GM23248 (cell line): ENCODE data around the gene GPX8.

Experiments used
- EZH2 ChIP-seq: fragments of 200-600 bp; sonication (generic); IDR thresholded peaks from 2 replicates; pipeline ENCODE4 v1.6.1; 2018; ENCODE audit warnings: antibody characterized with exemption, mild to moderate bottlenecking; ENCODE audit not compliant: insufficient read depth, poor library complexity, severe bottlenecking
- EZH2phosphoT487 ChIP-seq: fragments of 200-600 bp; sonication (generic); IDR thresholded peaks from 2 replicates; pipeline ENCODE4 v1.6.1; 2018; ENCODE audit warnings: antibody characterized with exemption, moderate library complexity, mild to moderate bottlenecking, low read depth; ENCODE audit not compliant: insufficient read depth

DNA sequence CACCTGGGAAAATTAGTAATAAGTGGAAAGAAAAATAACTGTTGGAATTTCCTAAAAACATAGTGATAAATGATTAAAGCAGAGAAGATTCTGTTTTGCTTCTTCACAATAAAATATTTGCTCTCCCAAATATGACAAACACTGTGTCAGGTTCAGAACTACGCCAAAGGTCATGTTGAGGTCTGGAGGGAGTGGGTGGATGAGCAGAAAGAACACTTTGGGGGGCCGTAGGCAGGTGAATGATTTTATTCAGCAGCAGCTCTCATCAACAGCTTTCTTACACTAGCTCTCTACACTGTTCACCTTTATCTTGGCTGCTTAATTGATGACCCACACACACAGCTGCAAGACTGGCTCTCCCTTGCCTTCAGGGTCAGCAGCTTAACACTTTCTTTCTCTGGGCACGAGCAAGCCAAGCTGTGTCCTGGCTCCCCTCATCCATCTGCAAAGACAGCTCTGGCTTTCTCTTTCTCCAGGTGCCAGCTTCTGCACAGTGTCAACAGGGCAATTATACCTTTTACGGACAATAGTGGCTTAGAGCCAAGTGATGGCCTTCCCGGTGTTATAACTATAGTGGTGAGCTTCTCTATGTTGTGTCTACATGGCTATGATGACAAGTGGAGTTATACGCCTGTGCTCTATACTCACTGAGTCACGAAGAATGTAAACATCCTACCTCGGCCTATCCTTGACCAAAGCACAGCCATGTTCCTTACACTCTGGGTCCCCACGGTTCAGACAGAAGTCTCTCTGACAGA is 18.9 kb upstream of the GPX8 start:
- TF ChIP-seq EZH2 (no peak), EZH2phosphoT487 (no peak)
